ENCODE results near the gene NR3C2.

- no peak for TF ChIP-seq POLR2A (IDR thresholded peaks at IDR 0.05; ENCODE audit: low read depth, low read length)
- TF ChIP-seq TAF1 (IDR thresholded peaks at IDR 0.05; ENCODE audit: low read depth, low read length), result no peak
These were observed 362.3 kb downstream of the NR3C2 start for GRCh38 chr4:148079961-148080360.
